Measurements from ENCODE around the gene FRAS1.
A peak's percentile ranks its signal among the peaks of the same experiment; 100 is the strongest.

The FRAS1 gene

DNA sequence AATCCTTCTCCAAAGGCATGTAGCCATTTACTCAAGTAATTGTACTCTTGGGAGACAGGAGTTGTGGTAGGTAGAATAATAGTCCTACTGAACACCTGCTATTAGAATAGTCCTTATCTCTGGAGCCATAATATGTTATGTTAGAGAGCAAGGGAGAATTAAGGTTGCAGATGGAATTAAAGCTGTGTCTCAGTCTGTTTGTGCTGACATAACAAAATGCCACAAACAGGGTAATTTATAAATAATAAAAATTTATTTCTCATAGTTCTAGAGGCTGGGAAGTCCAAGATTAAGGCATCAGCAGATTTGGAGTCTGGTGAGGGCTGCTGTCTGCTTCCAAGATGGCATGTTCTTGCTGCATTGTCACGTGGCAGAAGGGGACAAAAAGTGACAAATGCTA, 24.2 kb upstream of the FRAS1 start:
- Histone ChIP-seq H3K9ac (ENCODE audit: low read depth, low read length) (no peak overlapping the region), H3K9me3 (replicated peaks; ENCODE audit: low read length) (no peaks in the 10 kb centered on the region), H3K4me2 (ENCODE audit: low read length) (no peak overlapping the region), H3K4me3 (ENCODE audit: low read length) (no peak overlapping the region), H3K27me3 (ENCODE audit: control insufficient read depth, insufficient read depth, low read length) (peaks cover 3% of the 10 kb centered on the region), H3K36me3 (ENCODE audit: insufficient read depth, low read length) (no peaks in the 10 kb centered on the region), H3K4me1 (ENCODE audit: control insufficient read depth, insufficient read depth, low read length) (no peaks in the 10 kb centered on the region)

DNA sequence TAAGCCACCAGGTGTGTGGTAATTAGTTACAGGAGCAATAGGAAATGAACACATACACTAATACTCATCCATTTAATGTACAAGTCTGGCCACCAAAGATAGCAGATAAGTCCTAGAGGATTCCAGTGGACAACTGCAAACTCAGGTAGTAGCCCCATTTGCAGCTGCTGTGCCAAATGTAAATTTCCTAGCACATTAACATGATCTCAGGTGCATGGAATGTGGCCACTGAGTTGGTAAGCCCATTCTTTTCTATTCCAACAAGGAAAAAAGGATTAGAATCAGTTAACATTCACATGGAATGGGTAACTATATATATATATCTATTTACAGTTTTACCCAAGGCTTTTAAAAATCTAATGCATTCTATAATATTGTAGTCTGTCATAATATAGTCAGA, 23.3 kb upstream of the FRAS1 start:
- Histone ChIP-seq H3K4me3 (ENCODE audit: low read length) (no peak overlapping the region), H3K4me2 (ENCODE audit: low read length) (no peak overlapping the region), H3K4me1 (ENCODE audit: control insufficient read depth, insufficient read depth, low read length) (no peaks in the 10 kb centered on the region), H3K9ac (ENCODE audit: low read depth, low read length) (no peak overlapping the region), H3K36me3 (ENCODE audit: insufficient read depth, low read length) (no peaks in the 10 kb centered on the region), H3K27me3 (ENCODE audit: control insufficient read depth, insufficient read depth, low read length) (peaks cover 3% of the 10 kb centered on the region), H3K9me3 (replicated peaks; ENCODE audit: low read length) (no peaks in the 10 kb centered on the region)

DNA sequence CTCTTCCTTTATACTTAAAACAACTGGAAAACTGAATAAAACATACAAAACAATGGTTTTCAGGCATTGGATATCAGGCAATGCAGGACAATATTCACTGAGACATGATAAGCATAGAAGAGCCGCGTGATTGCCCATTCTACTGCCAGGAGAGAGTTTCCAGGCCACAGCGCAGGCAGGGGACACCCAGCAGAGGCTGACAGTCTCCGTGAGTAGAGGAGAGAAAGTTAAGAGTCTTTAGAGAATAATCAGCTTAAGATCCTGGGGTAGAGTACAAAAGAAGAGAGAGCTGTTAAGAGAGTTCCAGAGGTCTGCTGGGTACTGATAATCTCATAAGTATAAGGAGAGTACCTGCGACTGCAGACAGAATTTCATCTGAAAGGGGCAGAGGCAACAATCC, 18.4 kb upstream of the FRAS1 start:
- no peak overlapping the region for H3K9ac ChIP-seq (ENCODE audit: low read depth, low read length)
- H3K27me3 ChIP-seq (ENCODE audit: control insufficient read depth, insufficient read depth, low read length) = no peaks in the 10 kb centered on the region
- H3K4me1 ChIP-seq (ENCODE audit: control insufficient read depth, insufficient read depth, low read length) = no peaks in the 10 kb centered on the region
- H3K4me2 ChIP-seq (ENCODE audit: low read length) = no peak overlapping the region
- H3K4me3 ChIP-seq (ENCODE audit: low read length) = no peak overlapping the region
- H3K36me3 ChIP-seq (ENCODE audit: insufficient read depth, low read length) = no peaks in the 10 kb centered on the region
- H3K9me3 ChIP-seq (replicated peaks; ENCODE audit: low read length) = no peaks in the 10 kb centered on the region

DNA sequence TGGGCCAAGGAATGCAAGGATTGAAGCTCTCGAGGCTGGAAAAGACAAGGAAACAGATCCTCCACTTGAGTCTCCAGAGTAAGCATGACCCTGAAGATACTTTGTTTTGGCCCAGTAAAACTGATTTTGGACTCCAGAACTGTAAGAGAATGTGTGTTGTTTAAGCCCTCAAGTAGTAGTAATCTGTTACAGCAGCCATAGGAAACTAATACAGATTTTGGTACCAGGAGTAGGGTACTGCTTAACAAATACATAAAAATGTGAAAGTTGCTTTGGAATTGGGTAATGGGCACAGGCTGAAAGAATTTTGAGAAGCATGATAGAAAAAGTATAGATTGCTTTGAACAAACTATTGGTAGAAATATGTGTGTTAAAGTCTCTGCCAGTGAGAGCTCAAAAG, 17.4 kb upstream of the FRAS1 start:
- Histone ChIP-seq H3K9me3 (replicated peaks; ENCODE audit: low read length) (no peaks in the 10 kb centered on the region), H3K4me2 (ENCODE audit: low read length) (no peak overlapping the region), H3K36me3 (ENCODE audit: insufficient read depth, low read length) (no peaks in the 10 kb centered on the region), H3K4me1 (ENCODE audit: control insufficient read depth, insufficient read depth, low read length) (no peaks in the 10 kb centered on the region), H3K4me3 (ENCODE audit: low read length) (no peak overlapping the region), H3K27me3 (ENCODE audit: control insufficient read depth, insufficient read depth, low read length) (no peaks in the 10 kb centered on the region), H3K9ac (ENCODE audit: low read depth, low read length) (no peak overlapping the region)

DNA sequence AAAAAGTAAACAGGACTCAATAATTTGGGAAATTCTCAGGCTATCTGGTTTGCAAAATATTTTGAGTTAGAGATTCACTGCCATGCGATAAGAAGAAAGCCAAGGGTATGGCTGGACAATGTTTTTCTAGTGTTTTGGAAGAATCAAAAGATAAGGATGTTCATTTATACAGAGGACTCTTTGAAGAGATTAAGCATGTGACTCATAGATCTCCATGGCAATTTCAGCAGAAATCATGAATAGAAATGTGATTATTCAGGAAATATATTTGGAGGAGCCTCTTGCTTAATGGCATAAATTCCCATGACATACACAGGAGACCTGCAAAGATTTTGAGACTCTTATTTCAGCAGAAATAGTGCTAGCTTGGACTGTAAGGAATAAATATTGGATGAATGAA, 16.7 kb upstream of the FRAS1 start:
- Histone ChIP-seq H3K9me3 (replicated peaks; ENCODE audit: low read length) (no peaks in the 10 kb centered on the region), H3K9ac (ENCODE audit: low read depth, low read length) (no peak overlapping the region), H3K4me1 (ENCODE audit: control insufficient read depth, insufficient read depth, low read length) (no peaks in the 10 kb centered on the region), H3K27me3 (ENCODE audit: control insufficient read depth, insufficient read depth, low read length) (no peaks in the 10 kb centered on the region), H3K4me2 (ENCODE audit: low read length) (no peak overlapping the region), H3K4me3 (ENCODE audit: low read length) (no peak overlapping the region), H3K36me3 (ENCODE audit: insufficient read depth, low read length) (no peaks in the 10 kb centered on the region)

DNA sequence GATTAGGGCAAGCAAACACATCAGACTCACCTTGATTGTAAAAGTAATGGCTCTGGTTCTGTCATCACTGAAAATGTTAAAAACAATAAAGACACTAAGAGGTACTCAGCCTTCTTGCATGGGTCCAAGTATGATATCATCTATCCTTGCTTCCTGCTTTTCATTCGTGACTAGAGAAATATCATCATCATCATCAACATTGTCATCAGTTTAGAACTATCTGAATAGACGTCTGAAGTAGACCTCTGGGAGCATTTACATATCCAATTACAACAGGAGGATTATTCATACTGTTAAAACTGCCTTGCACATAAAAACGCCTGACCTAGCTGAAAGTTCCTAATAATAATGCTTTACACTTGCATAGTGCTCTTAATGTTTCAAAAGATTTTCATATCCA, 9.8 kb upstream of the FRAS1 start:
- Histone ChIP-seq H3K4me2 (ENCODE audit: low read length) (no peak overlapping the region), H3K27me3 (ENCODE audit: control insufficient read depth, insufficient read depth, low read length) (peaks cover under 1% of the 10 kb centered on the region), H3K9ac (ENCODE audit: low read depth, low read length) (no peak overlapping the region), H3K9me3 (replicated peaks; ENCODE audit: low read length) (no peaks in the 10 kb centered on the region), H3K36me3 (ENCODE audit: insufficient read depth, low read length) (no peaks in the 10 kb centered on the region), H3K4me3 (ENCODE audit: low read length) (no peak overlapping the region), H3K4me1 (ENCODE audit: control insufficient read depth, insufficient read depth, low read length) (no peaks in the 10 kb centered on the region)

DNA sequence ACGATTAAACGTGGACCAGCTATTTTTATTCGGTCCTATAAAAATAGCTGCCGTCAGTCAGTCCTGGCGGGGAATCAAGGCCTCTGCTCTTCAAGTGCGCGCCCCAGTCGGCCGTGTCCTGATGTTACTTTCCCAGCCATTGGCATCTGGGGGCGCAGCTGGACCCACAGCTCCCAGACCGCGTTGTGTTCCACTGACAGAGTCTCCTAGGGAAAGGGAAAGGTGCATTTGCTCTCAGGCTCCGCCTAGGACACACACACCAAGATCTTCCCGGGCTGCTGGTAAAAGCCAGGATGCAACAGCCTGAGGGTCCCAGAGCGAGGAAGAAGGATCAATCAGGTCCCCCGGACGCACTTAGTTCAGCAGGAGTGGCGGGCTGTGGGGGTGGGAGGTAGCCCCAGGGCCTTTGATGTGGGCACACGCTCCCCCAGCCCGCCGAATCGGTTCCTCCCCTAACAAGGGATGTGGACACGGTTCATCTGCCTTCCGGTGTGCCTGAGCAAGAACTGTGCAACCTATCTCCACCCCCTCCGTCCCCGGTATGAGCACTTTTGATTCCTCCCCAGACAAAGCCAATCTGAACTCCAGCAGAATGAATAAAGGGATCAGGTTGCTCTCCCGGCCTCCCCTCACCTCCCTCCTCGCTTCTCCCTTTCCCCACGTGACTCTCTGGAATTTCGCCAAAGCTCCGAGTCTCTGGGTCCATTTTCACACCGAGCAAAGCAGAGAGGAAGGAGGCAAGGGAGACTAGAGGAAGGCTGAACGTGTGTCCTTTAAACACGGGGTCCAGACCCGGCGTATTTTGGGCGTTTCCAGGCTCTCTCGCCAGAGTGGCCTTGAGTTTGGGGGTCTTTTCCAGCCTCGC, 626 bp upstream of the FRAS1 start:
- H3K4me3 ChIP-seq (ENCODE audit: low read length) = peak overlapping the region; percentile 73
- peak overlapping the region; percentile 65 for H3K9ac ChIP-seq (ENCODE audit: low read depth, low read length)
- peak overlapping the region; percentile 92 for H3K4me2 ChIP-seq (ENCODE audit: low read length)
- peaks cover 6% of the 10 kb centered on the region for H3K27me3 ChIP-seq (ENCODE audit: control insufficient read depth, insufficient read depth, low read length)
- H3K36me3 ChIP-seq (ENCODE audit: insufficient read depth, low read length) = no peaks in the 10 kb centered on the region
- H3K4me1 ChIP-seq (ENCODE audit: control insufficient read depth, insufficient read depth, low read length) = peaks cover 21% of the 10 kb centered on the region
- no peaks in the 10 kb centered on the region for H3K9me3 ChIP-seq (replicated peaks; ENCODE audit: low read length)

DNA sequence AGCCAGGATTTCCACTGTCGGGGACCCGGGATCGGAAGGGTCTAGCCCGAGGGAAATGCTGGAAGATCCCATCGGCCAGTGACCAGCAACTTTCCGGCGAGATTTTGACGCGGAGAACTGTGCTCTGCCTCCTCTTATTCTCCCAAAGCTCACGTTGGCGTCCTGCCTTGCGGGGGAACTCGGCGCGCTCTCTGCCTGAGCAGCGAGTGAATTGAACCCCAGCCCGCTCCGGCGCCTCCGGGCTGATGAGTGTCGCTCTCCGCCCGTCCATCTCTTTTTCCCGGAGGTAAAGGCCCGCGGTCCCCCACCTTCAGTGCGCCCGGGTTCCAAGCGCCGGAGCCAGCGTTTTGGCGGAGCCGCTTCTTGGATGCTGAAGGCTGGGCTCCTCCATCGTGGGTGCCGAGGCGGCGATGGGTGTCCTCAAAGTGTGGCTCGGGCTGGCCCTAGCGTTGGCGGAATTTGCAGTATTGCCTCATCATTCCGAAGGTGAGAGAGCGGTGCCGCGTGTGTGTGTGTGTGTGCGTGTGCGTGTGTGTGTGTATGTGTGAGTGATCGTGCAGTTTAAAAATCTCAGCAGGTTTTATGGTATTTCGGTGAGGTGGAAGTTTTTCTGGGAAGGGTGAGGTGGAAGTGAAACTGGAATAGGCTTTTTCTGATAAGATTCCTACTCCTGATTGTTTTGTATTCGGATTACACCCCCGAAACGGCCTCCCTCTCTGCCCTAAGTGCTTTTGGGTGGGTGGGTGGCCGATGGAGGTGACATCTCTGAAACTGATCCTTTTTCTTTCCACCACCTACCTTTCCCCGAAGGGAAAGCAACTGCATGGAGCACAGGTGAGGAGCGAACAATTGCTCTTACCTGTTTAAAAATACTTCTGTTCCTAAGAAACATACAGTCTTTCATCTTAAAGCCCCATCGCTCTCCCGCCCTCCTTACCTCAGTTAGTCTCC, 752 bp downstream of the FRAS1 start:
- H3K4me1 ChIP-seq (ENCODE audit: control insufficient read depth, insufficient read depth, low read length) = peaks cover 21% of the 10 kb centered on the region
- peaks cover 4% of the 10 kb centered on the region for H3K27me3 ChIP-seq (ENCODE audit: control insufficient read depth, insufficient read depth, low read length)
- peak overlapping the region; percentile 73 for H3K4me3 ChIP-seq (ENCODE audit: low read length)
- peak overlapping the region; percentile 65 for H3K9ac ChIP-seq (ENCODE audit: low read depth, low read length)
- H3K4me2 ChIP-seq (ENCODE audit: low read length) = peak overlapping the region; percentile 92
- H3K9me3 ChIP-seq (replicated peaks; ENCODE audit: low read length) = no peaks in the 10 kb centered on the region
- H3K36me3 ChIP-seq (ENCODE audit: insufficient read depth, low read length) = no peaks in the 10 kb centered on the region

DNA sequence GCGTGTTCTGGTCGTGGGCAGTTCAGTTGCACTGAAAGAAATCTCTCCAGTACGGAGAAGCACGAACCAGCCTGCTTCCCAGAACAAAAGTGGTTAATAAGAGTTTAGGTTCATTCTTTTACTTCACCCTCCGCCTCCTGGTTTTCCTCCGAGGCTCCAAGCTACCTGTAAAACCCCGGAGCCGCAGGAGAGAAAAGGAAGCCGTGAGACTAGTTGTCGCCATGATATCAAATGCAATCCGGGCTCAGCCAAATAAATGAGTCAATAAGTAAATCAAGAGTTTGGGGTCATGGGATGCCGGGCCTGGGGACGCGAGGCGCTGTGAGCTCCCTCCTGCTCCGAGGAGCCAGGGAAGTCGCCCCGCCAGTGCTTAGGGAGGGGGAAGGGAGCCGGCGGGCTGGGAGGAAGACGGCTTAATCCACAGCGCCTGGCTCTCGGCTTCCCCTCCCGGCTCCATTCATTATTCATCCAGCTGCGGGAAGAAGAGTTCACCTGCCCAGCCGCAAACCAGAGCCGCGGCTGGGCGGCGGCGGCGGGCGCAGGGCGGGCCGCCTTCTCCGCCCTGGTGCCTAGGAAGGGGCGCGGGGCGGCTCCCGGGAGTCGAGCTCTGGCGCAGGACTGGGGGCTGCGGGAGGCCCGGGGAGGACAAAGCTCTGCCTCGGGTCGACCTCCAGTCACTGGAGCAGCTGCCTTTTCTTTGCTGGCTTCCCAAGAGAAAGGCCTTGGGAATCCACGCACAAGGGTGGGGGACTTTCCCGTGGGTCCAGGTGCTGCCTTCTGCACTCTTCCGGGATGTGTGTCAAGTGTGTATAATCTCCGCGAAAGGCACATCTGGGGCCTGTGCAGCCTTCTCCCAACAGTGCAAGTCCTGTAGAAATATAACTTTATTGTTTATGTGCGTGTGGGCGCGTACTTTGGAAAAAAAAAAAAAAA, 1.7 kb downstream of the FRAS1 start:
- Histone ChIP-seq H3K27me3 (ENCODE audit: control insufficient read depth, insufficient read depth, low read length) (peaks cover 3% of the 10 kb centered on the region), H3K4me3 (ENCODE audit: low read length) (peak overlapping the region; percentile 73), H3K36me3 (ENCODE audit: insufficient read depth, low read length) (no peaks in the 10 kb centered on the region), H3K9me3 (replicated peaks; ENCODE audit: low read length) (no peaks in the 10 kb centered on the region), H3K4me1 (ENCODE audit: control insufficient read depth, insufficient read depth, low read length) (peaks cover 21% of the 10 kb centered on the region), H3K4me2 (ENCODE audit: low read length) (peak overlapping the region; percentile 92), H3K9ac (ENCODE audit: low read depth, low read length) (peak overlapping the region; percentile 65)

DNA sequence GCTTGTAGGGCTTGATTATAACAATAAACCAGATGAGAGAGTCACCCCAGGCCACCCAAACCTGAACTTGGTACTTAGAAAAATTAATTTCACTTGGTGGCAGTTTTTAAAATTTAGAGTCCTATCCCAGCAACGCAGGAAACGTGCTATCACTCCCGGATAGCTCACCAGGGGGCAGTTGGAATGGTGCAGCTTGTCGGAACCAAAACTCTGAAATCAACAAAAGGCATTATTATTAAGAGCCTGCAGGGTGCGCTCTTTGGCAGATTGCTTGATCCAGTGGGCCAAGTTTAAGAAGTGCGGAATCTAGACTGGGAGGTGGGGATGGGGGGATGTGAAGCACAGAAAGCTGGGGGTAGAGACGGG, 2.4 kb downstream of the FRAS1 start:
- no peaks in the 10 kb centered on the region for H3K36me3 ChIP-seq (ENCODE audit: insufficient read depth, low read length)
- H3K4me2 ChIP-seq (ENCODE audit: low read length) = peak overlapping the region; percentile 92
- H3K9me3 ChIP-seq (replicated peaks; ENCODE audit: low read length) = no peaks in the 10 kb centered on the region
- H3K4me1 ChIP-seq (ENCODE audit: control insufficient read depth, insufficient read depth, low read length) = peaks cover 21% of the 10 kb centered on the region
- H3K9ac ChIP-seq (ENCODE audit: low read depth, low read length) = peak overlapping the region; percentile 65
- H3K27me3 ChIP-seq (ENCODE audit: control insufficient read depth, insufficient read depth, low read length) = no peaks in the 10 kb centered on the region
- peak overlapping the region; percentile 73 for H3K4me3 ChIP-seq (ENCODE audit: low read length)

DNA sequence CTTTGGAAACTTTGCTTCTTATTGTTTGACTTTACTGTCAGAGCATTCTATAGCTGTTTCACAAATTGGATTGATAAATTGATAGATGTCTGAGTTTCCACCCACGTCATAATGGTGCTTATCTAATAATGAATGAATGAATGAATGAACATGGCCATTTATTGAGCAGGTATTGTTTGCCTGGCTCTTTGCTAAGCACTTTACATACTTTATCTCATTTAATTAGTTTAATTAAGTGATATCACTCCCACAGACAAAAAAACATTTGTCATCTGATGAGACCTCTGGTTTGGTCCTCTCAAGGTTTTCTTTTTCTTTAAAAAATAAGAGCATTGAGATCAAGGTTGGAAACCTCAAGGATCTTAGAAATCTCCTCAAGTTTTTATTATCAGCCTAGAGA, 2.8 kb downstream of the FRAS1 start:
- H3K27me3 ChIP-seq (ENCODE audit: control insufficient read depth, insufficient read depth, low read length) = no peaks in the 10 kb centered on the region

More for the DNA sequence above, 2.8 kb downstream of the FRAS1 start:
- Histone ChIP-seq H3K4me3 (ENCODE audit: low read length) (no peak overlapping the region), H3K9ac (ENCODE audit: low read depth, low read length) (no peak overlapping the region), H3K36me3 (ENCODE audit: insufficient read depth, low read length) (no peaks in the 10 kb centered on the region), H3K4me2 (ENCODE audit: low read length) (no peak overlapping the region), H3K4me1 (ENCODE audit: control insufficient read depth, insufficient read depth, low read length) (peaks cover 21% of the 10 kb centered on the region), H3K9me3 (replicated peaks; ENCODE audit: low read length) (no peaks in the 10 kb centered on the region)

Measured in skeletal muscle satellite cell (primary cell).